Immature natural killer cell (primary cell): ENCODE results near the gene LST1. TPM values are rescaled to one million over a fixed set of nuclear protein-coding genes. Genes with fewer than 3 reads are reported as not detected.
"Not testable (repeated sequence)": the region's sequence is repeated elsewhere in the genome, so short reads cannot be mapped to it uniquely, and the experiment has no call there.

Source experiments
- DNase-seq, 3 donors: peaks; one replicate each; pipeline ENCODE4 v3.0.0; 2022; ENCODE audit warnings: mixed read lengths in 1 of 3
- H3K27ac Mint-ChIP-seq, 6 donors: one replicate each; pipeline ENCODE4 v1.8.0; 2020; ENCODE audit warnings: mixed read lengths in 6 of 6, mild to moderate bottlenecking in 5 of 6, inconsistent platforms in 4 of 6, moderate library complexity in 3 of 6
- H3K27me3 Mint-ChIP-seq, 3 donors: one replicate each; pipeline ENCODE4 v1.8.0; 2020 to 2021; ENCODE audit warnings: low read depth in 3 of 3, mild to moderate bottlenecking in 3 of 3, mixed read lengths in 3 of 3, moderate library complexity in 3 of 3, inconsistent platforms in 1 of 3
- H3K36me3 Mint-ChIP-seq, 3 donors: one replicate each; pipeline ENCODE4 v1.8.0; 2020; ENCODE audit warnings: mixed read lengths in 3 of 3, inconsistent platforms in 2 of 3, mild to moderate bottlenecking in 2 of 3
- H3K4me1 Mint-ChIP-seq, 2 donors: one replicate each; pipeline ENCODE4 v1.8.0; 2020; ENCODE audit warnings: inconsistent platforms in 2 of 2, mild to moderate bottlenecking in 2 of 2, mixed read lengths in 2 of 2, moderate library complexity in 1 of 2
- H3K4me3 Mint-ChIP-seq, 5 donors: one replicate each; pipeline ENCODE4 v1.8.0; 2020; ENCODE audit warnings: mild to moderate bottlenecking in 5 of 5, mixed read lengths in 5 of 5, inconsistent platforms in 3 of 5, moderate library complexity in 3 of 5
- H3K9me3 Mint-ChIP-seq, 6 donors: one replicate each; pipeline ENCODE4 v1.8.0; 2020; ENCODE audit warnings: mild to moderate bottlenecking in 6 of 6, mixed read lengths in 6 of 6, inconsistent platforms in 4 of 6, moderate library complexity in 3 of 6
- polyA plus RNA-seq, 3 donors: library from polyadenylated mRNA; unstranded; fragments of 300-500 nt; fragmentation: Illumina TruSeq; gene quantifications; one replicate each; pipeline ENCODE4 v1.2.3, GENCODE V29; 2021

The LST1 gene
- polyA plus RNA-seq, 3 donors from 2014 or later, result 20.3 to 44.8 (median 42.3) TPM

DNA sequence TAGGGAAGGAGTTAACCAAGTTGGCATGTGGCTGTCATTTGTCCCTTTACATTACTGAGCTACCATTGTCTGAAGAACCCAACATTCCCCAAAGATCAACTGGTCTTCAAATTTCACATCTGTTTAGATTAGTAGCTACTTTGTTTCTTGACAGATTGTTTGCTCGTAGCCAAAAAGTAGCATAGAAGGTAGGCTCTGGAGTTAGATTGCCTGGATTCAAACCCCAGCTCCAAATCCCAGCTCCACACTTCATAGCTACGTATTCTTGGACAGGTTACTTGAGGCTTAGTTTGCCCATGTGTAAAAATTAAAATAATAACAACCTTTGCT is 37.6 kb upstream of the LST1 start:
- H3K27me3 Mint-ChIP-seq, result peaks cover 0 to 4% (median 3%) of the 10 kb centered on the region in 3 donors
- peaks cover 30 to 38% of the 10 kb centered on the region in 2 donors for H3K4me1 Mint-ChIP-seq
- no peaks in the 10 kb centered on the region for H3K9me3 Mint-ChIP-seq
- H3K27ac Mint-ChIP-seq, result peak overlapping the region; percentile 88 to 99 (median 95)
- H3K36me3 Mint-ChIP-seq, result peaks cover 0 to 5% (median 0%) of the 10 kb centered on the region in 3 donors
- DNase-seq, result no peak
- peak overlapping the region in 2 of 5 donors; percentile 3 to 14 for H3K4me3 Mint-ChIP-seq

DNA sequence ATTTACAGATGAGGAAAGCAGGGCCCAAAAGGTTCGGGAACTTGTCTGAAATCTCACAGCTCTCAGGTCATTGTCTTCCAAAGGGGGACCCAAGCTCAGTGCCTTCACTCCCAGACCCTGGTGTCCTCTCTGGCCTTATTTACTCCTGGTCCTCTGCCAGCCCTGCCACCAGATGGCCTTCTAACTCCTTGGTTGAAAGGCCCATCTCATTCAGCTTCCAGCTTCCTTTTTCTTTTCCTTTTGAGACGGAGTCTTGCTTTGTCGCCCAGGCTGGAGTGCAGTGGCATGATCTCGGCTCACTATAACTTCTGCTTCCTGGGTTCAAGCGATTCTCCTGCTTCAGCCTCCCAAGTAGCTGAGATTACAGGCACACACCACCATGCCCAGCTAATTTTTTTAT is 34.7 kb upstream of the LST1 start:
- DNase-seq, result peak; percentile 70 to 77 (median 73)
- H3K27me3 Mint-ChIP-seq, H3K9me3 Mint-ChIP-seq, H3K36me3 Mint-ChIP-seq: not testable (repeated sequence)
- peak overlapping the region; percentile 70 to 92 (median 84) for H3K27ac Mint-ChIP-seq
- peaks cover 31 to 40% of the 10 kb centered on the region in 2 donors for H3K4me1 Mint-ChIP-seq
- H3K4me3 Mint-ChIP-seq, result peak overlapping the region; percentile 43 to 72 (median 61)

GRCh38 chr6:31556307-31556706 is 29.8 kb upstream of the LST1 start:
- peak overlapping the region in 3 of 6 donors; percentile 12 to 45 (median 30) for H3K27ac Mint-ChIP-seq
- no peaks in the 10 kb centered on the region for H3K9me3 Mint-ChIP-seq
- H3K27me3 Mint-ChIP-seq, result peaks cover 4 to 19% (median 8%) of the 10 kb centered on the region in 3 donors
- H3K4me3 Mint-ChIP-seq, result peak overlapping the region in 1 of 5 donors; percentile 35
- peaks cover 0 to 7% (median 5%) of the 10 kb centered on the region in 3 donors for H3K36me3 Mint-ChIP-seq
- DNase-seq, result no peak
- H3K4me1 Mint-ChIP-seq, result peaks cover 55 to 57% of the 10 kb centered on the region in 2 donors

- H3K36me3 Mint-ChIP-seq, result peaks cover 0 to 7% (median 3%) of the 10 kb centered on the region in 3 donors
- peaks cover 58 to 63% of the 10 kb centered on the region in 2 donors for H3K4me1 Mint-ChIP-seq
- peak overlapping the region; percentile 27 to 94 (median 68) for H3K4me3 Mint-ChIP-seq
- H3K27ac Mint-ChIP-seq, result peak overlapping the region in 5 of 6 donors; percentile 51 to 96 (median 59)
- DNase-seq, result no peak
- peaks cover 2 to 19% (median 8%) of the 10 kb centered on the region in 3 donors for H3K27me3 Mint-ChIP-seq
- no peaks in the 10 kb centered on the region for H3K9me3 Mint-ChIP-seq
These were observed 28.4 kb upstream of the LST1 start for GRCh38 chr6:31557443-31558317.

GRCh38 chr6:31558318-31558625 is 27.8 kb upstream of the LST1 start:
- Mint-ChIP-seq H3K4me1 (peaks cover 61 to 67% of the 10 kb centered on the region in 2 donors), H3K27me3 (peaks cover 2 to 19% (median 8%) of the 10 kb centered on the region in 3 donors), H3K27ac (peak overlapping the region; percentile 91 to 97 (median 95)), H3K36me3 (peaks cover 3 to 10% (median 4%) of the 10 kb centered on the region in 3 donors), H3K9me3 (no peaks in the 10 kb centered on the region), H3K4me3 (peak overlapping the region; percentile 77 to 94 (median 83))
- no peak for DNase-seq

DNA sequence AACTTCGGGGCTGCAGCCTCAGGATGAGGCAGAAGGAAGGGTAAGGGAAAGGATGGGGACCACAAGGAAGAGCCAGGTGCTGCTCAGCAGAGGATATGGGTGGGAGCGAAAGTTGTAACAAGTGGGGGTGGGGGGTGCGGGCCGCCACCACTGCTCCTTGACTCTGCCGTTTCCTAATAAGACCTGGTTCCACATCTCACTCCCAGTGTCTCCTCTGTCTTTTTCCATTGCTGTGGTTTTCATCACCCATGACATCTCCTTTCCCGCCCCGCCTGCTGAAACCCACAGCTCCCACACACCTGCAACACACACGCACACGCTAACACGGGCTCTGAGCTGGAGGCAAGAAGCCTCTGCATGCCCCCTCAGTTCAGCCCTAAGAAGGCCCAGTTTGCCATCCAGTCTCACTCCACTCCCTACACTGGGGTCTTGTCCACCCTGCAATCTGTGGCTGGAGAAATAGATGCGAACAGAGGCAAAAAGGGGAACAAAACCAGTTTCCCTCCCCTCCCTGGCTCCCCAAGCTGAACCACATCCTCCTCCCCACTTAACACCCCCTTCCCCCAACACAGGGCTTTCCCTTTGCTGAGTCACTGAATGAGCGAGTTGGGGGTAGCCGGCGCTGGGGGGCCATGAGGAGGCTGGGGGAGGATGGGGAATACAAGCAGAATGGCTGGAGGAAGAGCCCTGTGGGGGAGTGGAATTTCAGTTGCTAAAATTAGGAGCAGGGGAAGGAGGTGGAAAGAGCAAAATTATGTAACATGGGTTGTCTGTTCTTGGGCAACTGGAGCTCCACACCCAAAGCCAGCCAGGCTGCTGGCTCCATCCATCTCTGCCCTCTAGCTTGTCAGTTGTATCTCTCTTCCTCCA is 27.2 kb upstream of the LST1 start:
- peak; percentile 69 to 77 (median 72) for DNase-seq
- Mint-ChIP-seq H3K4me1 (peaks cover 63 to 68% of the 10 kb centered on the region in 2 donors), H3K9me3 (no peaks in the 10 kb centered on the region), H3K27me3 (peaks cover 2 to 19% (median 10%) of the 10 kb centered on the region in 3 donors), H3K36me3 (peaks cover 3 to 14% (median 7%) of the 10 kb centered on the region in 3 donors), H3K27ac (peak overlapping the region; percentile 91 to 97 (median 95)), H3K4me3 (peak overlapping the region; percentile 77 to 94 (median 83))

- H3K36me3 Mint-ChIP-seq, result peaks cover 3 to 15% (median 8%) of the 10 kb centered on the region in 3 donors
These were observed 26.5 kb upstream of the LST1 start for GRCh38 chr6:31559606-31559957.

GRCh38 chr6:31559958-31560696 is 25.9 kb upstream of the LST1 start:
- Mint-ChIP-seq H3K9me3 (no peaks in the 10 kb centered on the region), H3K4me1 (peaks cover 64 to 68% of the 10 kb centered on the region in 2 donors), H3K27me3 (peaks cover 3 to 21% (median 10%) of the 10 kb centered on the region in 3 donors), H3K27ac (peak overlapping the region; percentile 91 to 97 (median 95)), H3K36me3 (peaks cover 3 to 15% (median 8%) of the 10 kb centered on the region in 3 donors), H3K4me3 (peak overlapping the region; percentile 77 to 94 (median 83))
- DNase-seq, result peak; percentile 67 to 74 (median 71)

More at GRCh38 chr6:31559606-31559957, 26.5 kb upstream of the LST1 start:
- peaks cover 64 to 68% of the 10 kb centered on the region in 2 donors for H3K4me1 Mint-ChIP-seq
- H3K9me3 Mint-ChIP-seq, result no peaks in the 10 kb centered on the region
- peak overlapping the region; percentile 77 to 94 (median 83) for H3K4me3 Mint-ChIP-seq
- peak overlapping the region; percentile 91 to 97 (median 95) for H3K27ac Mint-ChIP-seq
- peaks cover 2 to 19% (median 10%) of the 10 kb centered on the region in 3 donors for H3K27me3 Mint-ChIP-seq
- no peak for DNase-seq

DNA sequence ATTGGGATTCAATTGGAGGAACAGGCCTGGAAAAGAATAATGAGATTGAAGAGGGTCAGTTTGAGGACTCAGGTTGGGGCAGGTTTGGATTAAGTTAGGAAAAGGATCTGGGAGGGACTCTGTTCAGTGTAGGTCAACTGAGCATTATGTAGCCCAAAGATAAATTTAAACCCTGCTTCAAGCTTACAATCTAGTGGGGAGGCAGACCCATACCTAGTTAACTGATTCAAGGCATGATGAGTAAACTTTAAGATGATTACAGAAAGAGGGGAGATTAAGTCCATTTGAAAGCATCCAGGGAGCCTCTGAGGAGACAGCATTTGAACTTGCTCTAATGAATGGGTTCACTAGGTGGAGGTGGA is 25.4 kb upstream of the LST1 start:
- H3K36me3 Mint-ChIP-seq, result peaks cover 3 to 15% (median 8%) of the 10 kb centered on the region in 3 donors
- peak overlapping the region; percentile 77 to 94 (median 83) for H3K4me3 Mint-ChIP-seq
- H3K9me3 Mint-ChIP-seq, result no peaks in the 10 kb centered on the region
- no peak for DNase-seq
- peak overlapping the region; percentile 91 to 97 (median 95) for H3K27ac Mint-ChIP-seq
- peaks cover 5 to 24% (median 10%) of the 10 kb centered on the region in 3 donors for H3K27me3 Mint-ChIP-seq
- peaks cover 67 to 68% of the 10 kb centered on the region in 2 donors for H3K4me1 Mint-ChIP-seq

- H3K4me3 Mint-ChIP-seq, result peak overlapping the region; percentile 57 to 73 (median 64)
- H3K27me3 Mint-ChIP-seq, result peaks cover 11 to 20% (median 11%) of the 10 kb centered on the region in 3 donors
- peaks cover 52 to 58% of the 10 kb centered on the region in 2 donors for H3K4me1 Mint-ChIP-seq
- H3K27ac Mint-ChIP-seq, result peak overlapping the region; percentile 91 to 97 (median 94)
- peaks cover 0 to 8% (median 8%) of the 10 kb centered on the region in 3 donors for H3K36me3 Mint-ChIP-seq
- peak in 2 of 3 donors; percentile 52 to 53 for DNase-seq
- H3K9me3 Mint-ChIP-seq, result no peaks in the 10 kb centered on the region
These were observed 18.3 kb upstream of the LST1 start for GRCh38 chr6:31567531-31568370.

DNA sequence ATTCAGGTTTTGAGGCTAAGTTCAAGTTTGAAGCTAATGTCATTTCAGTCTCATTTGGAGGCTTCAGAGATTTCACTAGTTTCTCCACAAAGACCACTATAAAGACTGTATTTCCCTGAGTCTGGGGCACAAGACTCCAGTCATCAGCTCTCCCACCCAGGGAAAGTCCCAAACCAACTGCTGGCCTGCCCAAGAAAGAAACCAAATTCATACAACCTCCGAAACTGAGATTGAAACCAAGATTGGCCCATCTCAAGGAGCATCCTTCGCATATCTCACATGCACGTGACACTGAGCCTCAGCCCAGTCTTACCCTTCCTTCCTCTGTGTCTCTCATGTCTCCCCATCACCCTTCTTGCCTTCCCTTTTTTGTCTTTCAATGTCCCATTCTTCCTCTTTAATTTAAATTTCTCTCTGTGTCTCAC is 17.5 kb upstream of the LST1 start:
- Mint-ChIP-seq H3K27me3 (peaks cover 11 to 20% (median 11%) of the 10 kb centered on the region in 3 donors), H3K9me3 (no peaks in the 10 kb centered on the region), H3K36me3 (peaks cover 0 to 4% (median 4%) of the 10 kb centered on the region in 3 donors), H3K4me1 (peaks cover 56 to 59% of the 10 kb centered on the region in 2 donors), H3K27ac (peak overlapping the region; percentile 91 to 97 (median 94)), H3K4me3 (peak overlapping the region; percentile 36 to 73 (median 64))
- peak; percentile 72 to 81 (median 76) for DNase-seq

DNA sequence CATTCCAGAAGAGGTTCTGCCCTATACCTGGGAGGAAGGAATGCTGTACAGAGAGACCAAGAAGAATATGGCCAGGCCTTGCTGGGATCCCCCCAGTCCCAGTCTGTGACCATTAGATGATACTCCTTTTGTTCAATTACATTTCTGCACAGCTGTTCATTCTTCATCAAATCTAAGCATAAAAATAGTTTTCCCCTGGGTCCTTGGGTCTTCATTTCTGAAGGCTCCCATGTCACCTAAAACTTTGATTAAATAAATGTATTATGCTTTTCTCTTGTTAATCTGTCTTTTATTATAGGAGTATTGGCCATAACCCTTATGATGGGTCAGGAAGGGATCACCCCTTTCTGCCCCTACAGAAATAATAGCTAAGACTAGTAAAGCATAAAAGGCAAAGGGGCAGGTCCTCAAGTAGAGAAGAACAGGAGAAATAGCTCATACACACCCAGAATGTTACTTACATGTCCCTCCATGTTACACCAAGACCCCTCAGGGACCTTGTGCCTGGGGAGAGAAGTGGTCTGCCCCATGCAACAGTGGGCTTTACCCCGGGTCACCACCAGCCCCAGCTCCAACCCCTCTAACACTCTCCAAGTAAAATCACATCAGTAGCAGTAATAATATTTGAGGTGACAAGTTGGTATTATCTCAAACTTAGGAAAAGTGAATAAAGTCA is 16.1 kb upstream of the LST1 start:
- DNase-seq, result no peak
- H3K27ac Mint-ChIP-seq, result peak overlapping the region; percentile 50 to 91 (median 75)
- H3K4me3 Mint-ChIP-seq, result no peak overlapping the region
- H3K4me1 Mint-ChIP-seq, result peaks cover 67 to 73% of the 10 kb centered on the region in 2 donors
- peaks cover 9 to 24% (median 12%) of the 10 kb centered on the region in 3 donors for H3K27me3 Mint-ChIP-seq
- no peaks in the 10 kb centered on the region for H3K36me3 Mint-ChIP-seq
- H3K9me3 Mint-ChIP-seq, result no peaks in the 10 kb centered on the region
